ENCODE data around the gene PNLIPRP2. TPM values are rescaled to one million over a fixed set of nuclear protein-coding genes. Genes with fewer than 3 reads are reported as not detected.

PNLIPRP2 gene
- total and polyA plus RNA-seq, 2 of the 8 experiments (the other 6 are each of a cell fraction or from before 2014, with no cell fraction given): 0.11 TPM; not detected in 1

DNA sequence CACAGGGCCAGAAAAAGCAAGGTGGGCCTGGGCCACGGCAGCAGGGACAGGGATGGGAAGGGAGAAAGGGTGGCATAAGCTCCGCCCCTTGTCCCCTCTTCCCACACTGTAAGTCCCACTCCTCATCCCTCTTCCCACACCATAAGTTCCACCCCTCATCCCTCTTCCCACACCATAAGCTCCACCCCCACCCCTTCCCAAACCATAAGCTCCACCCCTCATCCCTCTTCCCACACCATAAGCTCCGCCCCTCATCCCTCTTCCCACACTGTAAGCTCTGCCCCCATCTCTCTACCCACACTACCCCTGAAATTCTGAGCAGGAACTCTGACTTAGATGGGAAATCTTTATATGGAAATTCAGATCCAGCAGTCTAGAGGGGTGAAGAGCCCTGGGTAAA, 65.9 kb downstream of the PNLIPRP2 start (continued):
- TF ChIP-seq TBP (IDR thresholded peaks at IDR 0.05; ENCODE audit: low read depth, low read length) (no peak), NRF1 (IDR thresholded peaks at IDR 0.05; ENCODE audit: low read depth, low read length) (no peak), SIRT6 (IDR thresholded peaks at IDR 0.05; ENCODE audit: low read length) (no peak), CTBP2 (IDR thresholded peaks at IDR 0.05; ENCODE audit: borderline replicate concordance, insufficient read depth, insufficient read length, low read length) (no peak), RXRA (IDR thresholded peaks at IDR 0.05; ENCODE audit: insufficient read depth, low read depth, low read length) (no peak), POLR2A (IDR thresholded peaks at IDR 0.05; ENCODE audit: control extremely low read depth in 1 of 2, low read depth in 2 of 2, low read length in 2 of 2) (no peak)
- TF ChIP-seq, protein P1, sequence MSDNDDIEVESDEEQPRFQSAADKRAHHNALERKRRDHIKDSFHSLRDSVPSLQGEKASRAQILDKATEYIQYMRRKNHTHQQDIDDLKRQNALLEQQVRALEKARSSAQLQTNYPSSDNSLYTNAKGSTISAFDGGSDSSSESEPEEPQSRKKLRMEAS (IDR thresholded peaks at IDR 0.05): no peak
